Gastrocnemius medialis (tissue), 4 donors: Measurements from ENCODE around the gene COL21A1. TPM values are rescaled to one million over a fixed set of nuclear protein-coding genes. Genes with fewer than 3 reads are reported as not detected.

Source experiments
- ATAC-seq, 2 donors: fragments of 150-250 bp; one replicate each; pipeline ENCODE4 v1.9.1; 2016
- DNase-seq, 2 donors: peaks; one replicate each; pipeline ENCODE4 v3.0.0-alpha.2; 2019
- H3K27ac ChIP-seq, 4 donors: fragments of 200-600 bp; sonication (generic); 1 replicate in 1 of 4; 2 replicates in 3 of 4; pipeline ENCODE4 v1.5.1; 2016 to 2018; ENCODE audit warnings: mild to moderate bottlenecking in 2 of 4, moderate library complexity in 1 of 4
- H3K27me3 ChIP-seq, 3 donors: fragments of 200-600 bp; sonication (generic) in 2 of 3; 1 replicate in 1 of 3; 2 replicates in 2 of 3; pipeline versions ENCODE4 v1.5.1 to v1.6.0; 2016 to 2019; ENCODE audit warnings: mild to moderate bottlenecking in 1 of 3, moderate library complexity in 1 of 3
- H3K36me3 ChIP-seq, 2 donors: fragments of 200-600 bp; sonication (generic) in 1 of 2; one replicate each; pipeline ENCODE4 v1.5.1; 2017 to 2018
- H3K4me1 ChIP-seq, 2 donors: fragments of 200-600 bp; sonication (generic) in 1 of 2; one replicate each; pipeline ENCODE4 v1.5.1; 2016 to 2017; ENCODE audit warnings: mild to moderate bottlenecking in 2 of 2
- H3K4me3 ChIP-seq, 4 donors: fragments of 200-600 bp; sonication (generic) in 3 of 4; 1 replicate in 1 of 4; 2 replicates in 3 of 4; pipeline ENCODE4 v1.5.1; 2016 to 2019; ENCODE audit warnings: mild to moderate bottlenecking in 2 of 4
- H3K9me3 ChIP-seq, 3 donors: fragments of 200-600 bp; sonication (generic) in 2 of 3; 1 replicate in 1 of 3; 2 replicates in 2 of 3; pipeline ENCODE4 v1.5.1; 2016 to 2019
- POLR2A ChIP-seq, 2 donors: fragments of 450-650 bp; IDR thresholded peaks; one replicate each; pipeline ENCODE4 v1.6.1; 2017; ENCODE audit warnings: antibody characterized with exemption in 2 of 2, mild to moderate bottlenecking in 2 of 2, moderate library complexity in 2 of 2
- in situ Hi-C, 4 donors: fragments of 200-750 bp; cut with MboI; loops; one replicate each; pipeline versions ENCODE4 v1.15.0 to v1.8.0; 2017; ENCODE audit warnings: low sequenced_read_pairs in 4 of 4
- intact Hi-C: fragments of 100-400 bp; cut with DNase I; formaldehyde crosslinking; loops from one replicate; pipeline ENCODE4 v1.15.1; 2023; ENCODE audit warnings: low total_unique reads
- total RNA-seq, 4 donors: library from RNA; depleted of rRNA; stranded (reverse); fragments of >200 nt; gene quantifications; one replicate each; pipeline versions ENCODE4 v1.1.0 to v1.2.3, GENCODE V29; 2016
- TF ChIP-seq, protein P1 (sequence below), 5 experiments: fragments of 450-650 bp in 3 of 5; fragments of 200-600 bp in 2 of 5; sonication (generic) in 2 of 5; IDR thresholded peaks in 4 of 5; conservative IDR thresholded peaks in 1 of 5; 1 replicate in 4 of 5; 2 replicates in 1 of 5; pipeline ENCODE4 v1.5.1; 2016 to 2019; ENCODE audit warnings: antibody characterized with exemption in 5 of 5, mild to moderate bottlenecking in 3 of 5, moderate library complexity in 3 of 5

COL21A1 gene
- total RNA-seq, 4 donors from 2014 or later, result 0.19 to 1.1 (median 0.61) TPM

DNA sequence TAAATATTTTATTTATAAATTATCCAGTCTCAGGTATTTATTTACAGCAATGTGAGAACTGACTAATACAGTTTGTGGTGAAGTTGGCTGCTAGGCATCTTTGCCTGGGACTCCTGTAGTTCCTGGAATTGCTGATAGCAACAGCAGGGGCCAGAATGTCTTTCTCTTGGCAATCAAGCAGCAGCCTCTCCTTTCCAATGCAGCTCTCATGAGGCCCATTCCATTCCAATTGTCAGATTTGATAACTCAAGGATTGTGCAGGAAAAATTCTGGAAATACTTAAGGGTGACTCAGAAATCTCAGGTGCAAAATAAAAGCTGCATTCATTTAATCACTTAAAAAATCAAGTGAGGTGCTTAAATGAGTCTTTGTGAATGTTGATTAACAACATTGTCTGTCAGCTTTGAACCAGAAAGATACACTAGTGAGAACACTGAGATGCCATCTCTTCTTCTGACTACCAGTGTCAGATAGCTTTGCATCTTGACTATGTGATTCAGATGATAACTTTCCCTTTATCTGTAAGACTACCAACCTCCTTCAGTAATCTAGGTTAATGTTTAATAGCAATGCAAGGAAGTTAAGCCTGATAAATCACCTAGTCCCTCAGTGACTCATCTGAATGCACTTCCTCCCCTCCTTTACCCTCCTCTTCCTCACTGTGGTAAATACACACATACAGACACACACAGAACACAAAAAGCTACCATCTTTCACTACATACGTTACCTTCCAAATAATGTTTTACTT lies 32.1 kb upstream of the COL21A1 start:
- ATAC-seq, result no peak
- Histone ChIP-seq H3K4me1 (no peaks in the 10 kb centered on the region), H3K9me3 (no peaks in the 10 kb centered on the region), H3K4me3 (no peak overlapping the region), H3K27ac (no peak overlapping the region), H3K36me3 (no peaks in the 10 kb centered on the region), H3K27me3 (no peaks in the 10 kb centered on the region)
- DNase-seq, result no peak
- in situ Hi-C loops, result loop anchor here in 1 of 4 donors (25.0 kb wide), 1 partner anchor 292 kb away; no protein-coding TSS in a partner anchor
- TF ChIP-seq, protein P1, sequence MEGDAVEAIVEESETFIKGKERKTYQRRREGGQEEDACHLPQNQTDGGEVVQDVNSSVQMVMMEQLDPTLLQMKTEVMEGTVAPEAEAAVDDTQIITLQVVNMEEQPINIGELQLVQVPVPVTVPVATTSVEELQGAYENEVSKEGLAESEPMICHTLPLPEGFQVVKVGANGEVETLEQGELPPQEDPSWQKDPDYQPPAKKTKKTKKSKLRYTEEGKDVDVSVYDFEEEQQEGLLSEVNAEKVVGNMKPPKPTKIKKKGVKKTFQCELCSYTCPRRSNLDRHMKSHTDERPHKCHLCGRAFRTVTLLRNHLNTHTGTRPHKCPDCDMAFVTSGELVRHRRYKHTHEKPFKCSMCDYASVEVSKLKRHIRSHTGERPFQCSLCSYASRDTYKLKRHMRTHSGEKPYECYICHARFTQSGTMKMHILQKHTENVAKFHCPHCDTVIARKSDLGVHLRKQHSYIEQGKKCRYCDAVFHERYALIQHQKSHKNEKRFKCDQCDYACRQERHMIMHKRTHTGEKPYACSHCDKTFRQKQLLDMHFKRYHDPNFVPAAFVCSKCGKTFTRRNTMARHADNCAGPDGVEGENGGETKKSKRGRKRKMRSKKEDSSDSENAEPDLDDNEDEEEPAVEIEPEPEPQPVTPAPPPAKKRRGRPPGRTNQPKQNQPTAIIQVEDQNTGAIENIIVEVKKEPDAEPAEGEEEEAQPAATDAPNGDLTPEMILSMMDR (IDR thresholded peaks at IDR 0.05 in 4 of 5, conservative IDR thresholded peaks at IDR 0.05 in 1 of 5), result no peak
- no peak for TF ChIP-seq POLR2A (IDR thresholded peaks at IDR 0.05)
- intact Hi-C loops, result no loop called here

DNA sequence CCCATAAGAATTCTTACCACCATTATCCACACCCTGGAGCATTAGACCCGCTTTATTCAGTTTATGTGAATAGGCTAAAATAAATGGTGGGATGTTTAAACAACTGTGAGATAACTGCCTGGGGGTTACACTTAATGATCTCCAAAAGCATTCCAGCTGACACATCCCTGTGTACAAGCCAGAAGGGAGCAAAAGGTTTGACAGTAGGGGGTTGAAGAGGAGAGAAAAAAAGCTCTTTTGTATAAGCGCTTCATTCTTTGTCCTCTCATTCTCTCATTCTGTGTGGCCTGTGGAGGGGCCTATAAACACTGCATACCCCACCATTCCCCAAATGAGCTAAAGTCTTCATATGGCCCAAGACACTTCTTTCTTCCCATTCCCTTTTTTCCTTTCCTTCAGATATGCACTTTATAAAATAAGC lies 30.8 kb upstream of the COL21A1 start:
- TF ChIP-seq, protein P1 (IDR thresholded peaks at IDR 0.05 in 4 of 5, conservative IDR thresholded peaks at IDR 0.05 in 1 of 5), result no peak
- TF ChIP-seq POLR2A (IDR thresholded peaks at IDR 0.05), result no peak
- DNase-seq (no peak), ATAC-seq (no peak)
- H3K27ac ChIP-seq, result no peak overlapping the region
- H3K9me3 ChIP-seq, result no peaks in the 10 kb centered on the region
- no peaks in the 10 kb centered on the region for H3K4me1 ChIP-seq
- no peaks in the 10 kb centered on the region for H3K27me3 ChIP-seq
- no peak overlapping the region for H3K4me3 ChIP-seq
- H3K36me3 ChIP-seq, result no peaks in the 10 kb centered on the region
- in situ Hi-C loops (loop anchor here in 1 of 4 donors (25.0 kb wide), 1 partner anchor 291 kb away; no protein-coding TSS in a partner anchor), intact Hi-C loops (no loop called here)

DNA sequence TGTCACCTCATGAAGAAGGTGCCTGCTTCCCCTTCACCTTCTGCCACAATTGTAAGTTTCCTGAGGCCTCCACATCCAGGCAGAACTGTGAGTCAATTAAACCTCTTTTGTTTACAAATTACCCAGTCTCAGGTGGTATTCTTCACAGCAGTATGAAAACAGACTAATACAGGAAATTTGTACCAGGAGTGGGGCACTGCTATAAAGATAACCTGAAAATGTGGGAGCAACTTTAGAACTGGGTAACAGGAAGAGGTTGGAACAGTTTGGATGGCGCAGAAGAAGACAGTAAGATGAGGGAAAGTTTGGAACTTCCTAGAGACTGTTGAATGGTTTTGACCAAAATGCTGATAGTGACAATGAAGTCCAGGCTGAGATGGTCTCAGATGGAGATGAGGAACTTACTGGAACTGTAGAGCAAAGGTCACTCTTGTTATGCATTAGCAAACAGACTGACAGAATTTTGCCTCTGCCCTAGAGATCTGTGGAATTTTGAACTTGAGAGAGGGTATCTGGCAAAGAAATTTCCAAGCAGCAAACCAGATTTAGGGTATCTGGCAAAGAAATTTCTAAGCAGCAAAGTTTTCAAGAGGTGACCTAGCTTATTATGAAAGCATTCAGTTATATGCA lies 23.5 kb upstream of the COL21A1 start:
- TF ChIP-seq POLR2A (IDR thresholded peaks at IDR 0.05), result no peak
- TF ChIP-seq, protein P1 (IDR thresholded peaks at IDR 0.05 in 4 of 5, conservative IDR thresholded peaks at IDR 0.05 in 1 of 5), result no peak
- no peaks in the 10 kb centered on the region for H3K36me3 ChIP-seq
- H3K27me3 ChIP-seq, result no peaks in the 10 kb centered on the region
- ATAC-seq (no peak), DNase-seq (no peak)
- H3K9me3 ChIP-seq, result no peaks in the 10 kb centered on the region
- in situ Hi-C loops (no loop called here), intact Hi-C loops (no loop called here)
- no peak overlapping the region for H3K27ac ChIP-seq
- no peaks in the 10 kb centered on the region for H3K4me1 ChIP-seq
- no peak overlapping the region for H3K4me3 ChIP-seq

DNA sequence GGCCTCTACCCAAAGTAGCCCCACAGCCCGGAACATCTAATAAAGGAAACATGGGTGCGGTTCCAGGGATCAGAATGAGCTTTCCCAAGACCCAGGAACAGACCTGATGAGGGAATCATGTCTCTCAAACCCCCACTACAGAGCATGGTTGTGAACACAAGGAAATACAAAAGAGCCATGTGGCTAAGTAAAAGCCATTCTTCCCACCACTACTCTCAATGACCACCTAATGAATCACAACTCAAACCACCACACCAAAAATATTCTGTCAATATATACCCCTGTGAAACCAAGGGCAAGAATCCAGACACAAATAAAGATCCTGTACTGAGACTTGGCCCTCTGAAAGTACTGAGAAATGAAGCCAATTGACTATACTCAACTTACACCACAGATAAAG lies 20.9 kb upstream of the COL21A1 start:
- intact Hi-C loops, result no loop called here
- DNase-seq (no peak), ATAC-seq (no peak)
- TF ChIP-seq POLR2A (IDR thresholded peaks at IDR 0.05), result no peak
- TF ChIP-seq, protein P1 (IDR thresholded peaks at IDR 0.05 in 4 of 5, conservative IDR thresholded peaks at IDR 0.05 in 1 of 5), result no peak
- Histone ChIP-seq H3K27ac (no peak overlapping the region), H3K27me3 (no peaks in the 10 kb centered on the region), H3K4me3 (no peak overlapping the region), H3K9me3 (no peaks in the 10 kb centered on the region), H3K4me1 (no peaks in the 10 kb centered on the region), H3K36me3 (no peaks in the 10 kb centered on the region)
- in situ Hi-C loops, result no loop called here
